ENCODE measurements around the gene ATG9A. TPM values are rescaled to one million over a fixed set of nuclear protein-coding genes. Genes with fewer than 3 reads are reported as not detected.
A peak's percentile ranks its signal among the peaks of the same experiment; 100 is the strongest.

Gene ATG9A
- total and polyA plus RNA-seq, 12 donors = 14.1 to 103 (median 76.4) TPM

DNA sequence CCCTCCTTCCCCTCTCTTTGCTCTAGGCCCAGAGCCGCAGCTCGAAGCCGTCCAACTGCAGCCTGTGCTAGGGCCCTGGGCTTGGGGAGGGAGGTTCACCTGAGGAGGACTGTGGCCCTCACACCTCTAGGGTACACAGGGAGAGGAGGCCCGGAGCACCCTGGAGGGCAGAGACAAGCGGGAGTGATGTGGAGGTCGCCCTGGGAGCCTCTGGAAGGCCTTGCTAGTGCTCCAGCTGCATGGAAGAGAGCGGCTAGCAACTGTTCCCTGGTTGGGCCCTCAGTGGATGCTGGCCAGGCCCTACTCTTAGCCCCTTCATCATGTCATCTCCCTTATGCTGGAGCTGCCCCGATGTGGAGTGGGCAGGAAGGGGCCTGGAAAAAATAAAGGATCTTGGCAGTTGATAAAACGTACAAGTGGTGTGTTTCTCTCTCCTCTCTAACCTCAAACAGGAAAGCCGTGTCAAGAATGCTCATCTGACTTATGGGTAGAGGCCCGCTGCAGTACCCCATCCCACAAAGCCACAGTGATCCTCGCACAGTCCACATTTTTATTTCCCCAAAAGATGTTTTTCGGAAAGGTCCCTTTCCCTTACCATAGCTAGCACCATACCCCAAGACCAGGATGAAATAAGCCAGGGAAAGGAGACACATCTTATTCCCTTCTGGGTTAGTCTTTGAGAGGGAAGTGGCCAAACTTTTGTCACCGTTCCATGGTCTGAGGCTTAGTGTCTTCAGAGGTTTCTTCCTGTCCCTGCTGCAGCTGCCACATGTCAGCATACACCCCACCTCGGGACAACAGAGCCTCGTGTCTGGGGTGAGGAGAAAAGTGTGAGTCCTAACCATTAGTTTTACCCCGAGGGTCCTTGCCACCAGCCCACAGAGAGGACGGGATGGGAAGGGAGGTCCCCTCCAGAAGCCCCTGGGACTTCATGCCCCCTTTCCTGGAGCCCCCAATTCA lies 19.9 kb downstream of the ATG9A start:
- Histone ChIP-seq H3K36me3 (peaks cover 0 to 67% (median 23%) of the 10 kb centered on the region in 9 donors), H3K27me3 (no peaks in the 10 kb centered on the region), H3K4me1 (peaks cover 8 to 31% (median 20%) of the 10 kb centered on the region in 9 donors), H3K27ac (no peak overlapping the region), H3K4me3 (no peak overlapping the region), H3K9me3 (peaks cover 0 to 1% (median 0%) of the 10 kb centered on the region in 11 donors)
- intact Hi-C loops (cut with DNase I) = loop anchor here in 2 of 10 donors (5.0 kb wide), 2 partner anchors 37 to 47 kb away; partner anchors contain the start of genes NHEJ1 (in 1 of the 2) and SLC23A3 (in 1 of the 2)
- ATAC-seq = no peak
- 79 to 82% methylated on average over 18 of the region's 18 CpGs for WGBS, 2 donors
- DNase-seq = no peak
- TF ChIP-seq, protein P1, sequence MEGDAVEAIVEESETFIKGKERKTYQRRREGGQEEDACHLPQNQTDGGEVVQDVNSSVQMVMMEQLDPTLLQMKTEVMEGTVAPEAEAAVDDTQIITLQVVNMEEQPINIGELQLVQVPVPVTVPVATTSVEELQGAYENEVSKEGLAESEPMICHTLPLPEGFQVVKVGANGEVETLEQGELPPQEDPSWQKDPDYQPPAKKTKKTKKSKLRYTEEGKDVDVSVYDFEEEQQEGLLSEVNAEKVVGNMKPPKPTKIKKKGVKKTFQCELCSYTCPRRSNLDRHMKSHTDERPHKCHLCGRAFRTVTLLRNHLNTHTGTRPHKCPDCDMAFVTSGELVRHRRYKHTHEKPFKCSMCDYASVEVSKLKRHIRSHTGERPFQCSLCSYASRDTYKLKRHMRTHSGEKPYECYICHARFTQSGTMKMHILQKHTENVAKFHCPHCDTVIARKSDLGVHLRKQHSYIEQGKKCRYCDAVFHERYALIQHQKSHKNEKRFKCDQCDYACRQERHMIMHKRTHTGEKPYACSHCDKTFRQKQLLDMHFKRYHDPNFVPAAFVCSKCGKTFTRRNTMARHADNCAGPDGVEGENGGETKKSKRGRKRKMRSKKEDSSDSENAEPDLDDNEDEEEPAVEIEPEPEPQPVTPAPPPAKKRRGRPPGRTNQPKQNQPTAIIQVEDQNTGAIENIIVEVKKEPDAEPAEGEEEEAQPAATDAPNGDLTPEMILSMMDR (IDR thresholded peaks at IDR 0.05) = no peak

GRCh38 chr2:219207884-219208740 lies 21.3 kb downstream of the ATG9A start:
- Histone ChIP-seq H3K36me3 (peaks cover 0 to 53% (median 17%) of the 10 kb centered on the region in 9 donors), H3K4me3 (peak overlapping the region in 4 of 10 donors; percentile 66 to 82 (median 75)), H3K4me1 (peaks cover 8 to 31% (median 20%) of the 10 kb centered on the region in 9 donors), H3K9me3 (peaks cover 0 to 2% (median 0%) of the 10 kb centered on the region in 11 donors), H3K27ac (peak overlapping the region in 6 of 10 donors; percentile 92 to 98 (median 95)), H3K27me3 (no peaks in the 10 kb centered on the region)
- ATAC-seq (no peak), DNase-seq (no peak)
- 74 to 76% methylated on average over 17 of the region's 17 CpGs for WGBS, 2 donors
- TF ChIP-seq, protein P1 (IDR thresholded peaks at IDR 0.05) = no peak
- intact Hi-C loops (cut with DNase I) = loop anchor here in 5 of 10 donors (2.0 to 5.0 kb wide), 5 partner anchors 31 to 71 kb away; partner anchors contain the start of genes CNPPD1 (in 2 of the 5), NHEJ1 (in 2 of the 5), DNAJB2 (in 1 of the 5) and SLC23A3 (in 1 of the 5)

DNA sequence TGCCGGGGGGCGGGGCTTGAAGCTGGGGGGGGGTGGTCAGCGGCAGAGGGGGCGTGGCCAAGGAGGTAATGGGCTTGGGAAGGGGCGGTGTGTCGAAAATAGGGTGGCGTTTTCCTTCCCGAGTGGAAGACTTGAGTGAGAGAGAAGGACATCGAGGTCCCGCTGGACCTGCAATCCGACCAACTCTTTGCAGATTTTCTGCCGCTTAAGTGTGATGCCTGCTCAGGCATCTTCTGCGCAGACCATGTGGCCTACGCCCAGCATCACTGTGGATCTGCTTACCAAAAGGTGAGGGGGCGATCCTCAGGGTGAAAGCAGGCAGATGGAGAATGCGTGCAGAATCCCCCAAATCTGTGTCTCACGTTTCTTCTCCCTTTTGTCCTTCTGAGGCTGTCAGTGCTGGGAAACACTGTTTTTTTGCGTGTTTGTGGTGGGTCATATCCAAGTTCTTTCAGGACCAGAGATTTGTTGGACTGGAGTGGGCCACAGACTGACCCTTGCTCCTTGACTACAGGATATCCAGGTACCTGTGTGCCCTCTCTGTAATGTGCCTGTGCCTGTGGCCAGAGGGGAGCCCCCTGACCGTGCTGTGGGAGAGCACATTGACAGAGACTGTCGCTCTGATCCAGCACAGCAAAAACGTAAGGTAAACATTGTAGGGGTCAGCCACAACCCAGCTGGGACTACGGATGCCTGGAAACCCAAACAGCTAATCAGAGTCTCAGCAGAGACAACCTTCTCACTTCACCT lies 22.1 kb downstream of the ATG9A start:
- peaks cover 8 to 31% (median 20%) of the 10 kb centered on the region in 9 donors for H3K4me1 ChIP-seq
- H3K9me3 ChIP-seq = peaks cover 0 to 2% (median 0%) of the 10 kb centered on the region in 11 donors
- no peaks in the 10 kb centered on the region for H3K27me3 ChIP-seq
- TF ChIP-seq, protein P1 (IDR thresholded peaks at IDR 0.05) = no peak
- 17 to 18% methylated on average over 22 of the region's 22 CpGs for WGBS, 2 donors
- intact Hi-C loops (cut with DNase I) = loop anchor here in 5 of 10 donors (2.0 to 5.0 kb wide), 5 partner anchors 31 to 71 kb away; partner anchors contain the start of genes CNPPD1 (in 2 of the 5), NHEJ1 (in 2 of the 5), DNAJB2 (in 1 of the 5) and SLC23A3 (in 1 of the 5)
- H3K27ac ChIP-seq = peak overlapping the region; percentile 80 to 99 (median 95)
- H3K4me3 ChIP-seq = peak overlapping the region; percentile 33 to 82 (median 70)
- peaks cover 0 to 45% (median 17%) of the 10 kb centered on the region in 9 donors for H3K36me3 ChIP-seq
- DNase-seq (no peak), ATAC-seq (peak in 1 of 8 donors; percentile 2)
